Erythroblast (primary cell): Measurements from ENCODE around the gene PIGK.
A peak's percentile ranks its signal among the peaks of the same experiment; 100 is the strongest.
"Not testable (repeated sequence)": the region's sequence is repeated elsewhere in the genome, so short reads cannot be mapped to it uniquely, and the experiment has no call there.

ENCODE experiments used
- DNase-seq, 2 experiments: peaks; one replicate each; lab custom pipeline; 2025; lab: John Stamatoyannopoulos, UW
- GATA1 ChIP-seq: IDR thresholded peaks from 2 replicates; pipeline ENCODE4 v1.6.1; 2011; ENCODE audit warnings: low read depth, mild to moderate bottlenecking, control low read depth, low read length, moderate library complexity
- POLR2A ChIP-seq: IDR thresholded peaks from 2 replicates; pipeline ENCODE4 v1.6.1; 2011; ENCODE audit warnings: mild to moderate bottlenecking, low read length

The PIGK gene

GRCh38 chr1:77170687-77171086 is 48.5 kb downstream of the PIGK start:
- no peak for DNase-seq
- no peak for TF ChIP-seq GATA1
- TF ChIP-seq POLR2A = no peak

- no peak for TF ChIP-seq POLR2A
- no peak for TF ChIP-seq GATA1
- no peak for DNase-seq
Observed at GRCh38 chr1:77168358-77168757, 50.9 kb downstream of the PIGK start.

GRCh38 chr1:77164434-77164944 is 54.7 kb downstream of the PIGK start:
- DNase-seq = no peak
- TF ChIP-seq POLR2A = no peak
- no peak for TF ChIP-seq GATA1

GRCh38 chr1:77159706-77160105 is 59.5 kb downstream of the PIGK start:
- not testable (repeated sequence) for DNase-seq

- TF ChIP-seq GATA1 (no peak), POLR2A (no peak)
- no peak for DNase-seq
Observed at GRCh38 chr1:77156214-77156613, 63.0 kb downstream of the PIGK start.

- DNase-seq = no peak
- TF ChIP-seq POLR2A (no peak), GATA1 (no peak)
Observed at GRCh38 chr1:77146270-77146669, 73.0 kb downstream of the PIGK start.

GRCh38 chr1:77143529-77144121 is 75.6 kb downstream of the PIGK start:
- TF ChIP-seq POLR2A (no peak), GATA1 (no peak)
- DNase-seq = peak in 1 of 2 experiments; percentile 16

- DNase-seq = no peak
- TF ChIP-seq GATA1 (no peak), POLR2A (no peak)
Observed at GRCh38 chr1:77139389-77139788, 79.8 kb downstream of the PIGK start.

GRCh38 chr1:77134359-77134758 is 84.9 kb downstream of the PIGK start:
- no peak for TF ChIP-seq POLR2A
- TF ChIP-seq GATA1 = no peak
- DNase-seq = no peak

- TF ChIP-seq POLR2A = no peak
- TF ChIP-seq GATA1 = no peak
- DNase-seq = no peak
Observed at GRCh38 chr1:77133731-77134358, 85.4 kb downstream of the PIGK start.

GRCh38 chr1:77126307-77126706 is 92.9 kb downstream of the PIGK start:
- DNase-seq = peak; percentile 50 to 63
- TF ChIP-seq POLR2A (no peak), GATA1 (no peak)

GRCh38 chr1:77121503-77121902 is 97.7 kb downstream of the PIGK start:
- TF ChIP-seq POLR2A (no peak), GATA1 (no peak)
- no peak for DNase-seq

- no peak for DNase-seq
- no peak for TF ChIP-seq POLR2A
- no peak for TF ChIP-seq GATA1
Observed at GRCh38 chr1:77120950-77121349, 98.3 kb downstream of the PIGK start.

- TF ChIP-seq GATA1 = no peak
- TF ChIP-seq POLR2A = no peak
Observed at GRCh38 chr1:77118712-77119111, 100.5 kb downstream of the PIGK start.

GRCh38 chr1:77104672-77105071 is 114.6 kb downstream of the PIGK start:
- no peak for TF ChIP-seq POLR2A
- no peak for TF ChIP-seq GATA1
- DNase-seq = no peak

More at GRCh38 chr1:77118712-77119111, 100.5 kb downstream of the PIGK start:
- no peak for DNase-seq

- TF ChIP-seq POLR2A (no peak), GATA1 (no peak)
- no peak for DNase-seq
Observed at GRCh38 chr1:77103486-77103885, 115.7 kb downstream of the PIGK start.
